GM19025 (cell line): ENCODE measurements around the gene RGS6.

Experiments used
- ATAC-seq: cut with Tn5 transposase; IDR thresholded peaks from one replicate; pipeline ENCODE4 v1.9.1; 2021; ENCODE audit warnings: mild to moderate bottlenecking, low read depth, moderate library complexity; ENCODE audit not compliant: unreplicated experiment

The RGS6 gene

GRCh38 chr14:72515779-72516770 is 583.8 kb downstream of the RGS6 start:
- ATAC-seq: no peak

- ATAC-seq: no peak
Observed at GRCh38 chr14:72516936-72517700, 584.9 kb downstream of the RGS6 start.

GRCh38 chr14:72517736-72518135 is 585.5 kb downstream of the RGS6 start:
- ATAC-seq: no peak

- ATAC-seq: peak; percentile 56
Observed at GRCh38 chr14:72518809-72519377, 586.7 kb downstream of the RGS6 start.

GRCh38 chr14:72519543-72519942 is 587.3 kb downstream of the RGS6 start:
- ATAC-seq: no peak

GRCh38 chr14:72521045-72521444 is 588.8 kb downstream of the RGS6 start:
- ATAC-seq: peak; percentile 33

GRCh38 chr14:72521968-72522741 is 589.9 kb downstream of the RGS6 start:
- ATAC-seq: no peak

GRCh38 chr14:72522847-72523246 is 590.6 kb downstream of the RGS6 start:
- ATAC-seq: no peak

GRCh38 chr14:72523424-72524294 is 591.4 kb downstream of the RGS6 start:
- no peak for ATAC-seq

GRCh38 chr14:72524295-72524629 is 592.0 kb downstream of the RGS6 start:
- ATAC-seq: no peak

- no peak for ATAC-seq
Observed at GRCh38 chr14:72525087-72525915, 593.1 kb downstream of the RGS6 start.

- ATAC-seq: no peak
Observed at GRCh38 chr14:72527591-72527990, 595.4 kb downstream of the RGS6 start.

GRCh38 chr14:72528059-72528862 is 596.0 kb downstream of the RGS6 start:
- ATAC-seq: no peak

- no peak for ATAC-seq
Observed at GRCh38 chr14:72528863-72529175, 596.6 kb downstream of the RGS6 start.

- no peak for ATAC-seq
Observed at GRCh38 chr14:72532686-72533454, 600.6 kb downstream of the RGS6 start.

- no peak for ATAC-seq
Observed at GRCh38 chr14:72535485-72535884, 603.3 kb downstream of the RGS6 start.

GRCh38 chr14:72538387-72538786 is 606.2 kb downstream of the RGS6 start:
- ATAC-seq: no peak
